Adrenal gland (tissue), 12 donors: ENCODE measurements around the gene RAB4A. TPM values are rescaled to one million over a fixed set of nuclear protein-coding genes. Genes with fewer than 3 reads are reported as not detected.

ENCODE experiments used
- DNase-seq, 7 donors: peaks; one replicate each; pipeline ENCODE4 v3.0.0-alpha.2; 2019 to 2020
- H3K27ac ChIP-seq, 5 donors: fragments of 200-600 bp; sonication (generic) in 4 of 5; 1 replicate in 3 of 5; 2 replicates in 2 of 5; pipeline versions ENCODE4 v1.5.1 to v1.8.0; 2016 to 2020; ENCODE audit warnings: mild to moderate bottlenecking in 1 of 5
- H3K27me3 ChIP-seq: fragments of 200-600 bp; 2 replicates; pipeline ENCODE4 v1.8.0; 2021
- H3K36me3 ChIP-seq, 2 donors: fragments of 200-600 bp; replicated peaks in 1 of 2; 1 replicate in 1 of 2; 2 replicates in 1 of 2; pipeline versions ENCODE4 v1.5.1 to v1.8.0; 2018 to 2022
- H3K4me1 ChIP-seq, 2 donors: fragments of 200-600 bp; replicated peaks in 1 of 2; 1 replicate in 1 of 2; 2 replicates in 1 of 2; pipeline versions ENCODE4 v1.5.1 to v1.8.0; 2018 to 2021
- H3K4me3 ChIP-seq, 4 donors: fragments of 200-600 bp; sonication (generic) in 3 of 4; one replicate each; pipeline ENCODE4 v1.5.1; 2016 to 2018
- H3K9me3 ChIP-seq, 3 donors: fragments of 200-600 bp; sonication (generic) in 1 of 3; replicated peaks in 1 of 3; 1 replicate in 2 of 3; 2 replicates in 1 of 3; pipeline versions ENCODE4 v1.5.1 to v1.8.0; 2016 to 2021
- CTCF ChIP-seq, 6 experiments: fragments of 450-650 bp in 4 of 6; fragments of 200-600 bp in 2 of 6; sonication (generic) in 1 of 6; IDR thresholded peaks; 1 replicate in 5 of 6; 2 replicates in 1 of 6; pipeline versions ENCODE4 v1.5.1 to v1.8.0; 2016 to 2021; ENCODE audit warnings: antibody characterized with exemption in 6 of 6, mild to moderate bottlenecking in 2 of 6, moderate library complexity in 1 of 6
- POLR2A ChIP-seq, 2 donors: fragments of 450-650 bp; IDR thresholded peaks; one replicate each; pipeline ENCODE4 v1.6.1; 2017; ENCODE audit warnings: antibody characterized with exemption in 2 of 2, mild to moderate bottlenecking in 2 of 2, moderate library complexity in 1 of 2
- WGBS, 4 donors: extraction: QIAGEN DNeasy Blood & Tissue Kit in 2 of 4; methylation state at CpG; one replicate each; pipeline versions ENCODE4 v1.1.5 to v1.1.7; 2013 to 2017; 5-methylcytosine and 5-hydroxymethylcytosine counted together
- intact Hi-C, 2 donors: fragments of 100-400 bp; cut with DNase I; formaldehyde crosslinking; loops; one replicate each; pipeline versions ENCODE4 v1.14.1 to v1.15.0; 2022 to 2023
- polyA plus RNA-seq, 3 donors: library from polyadenylated mRNA; stranded (reverse); fragments of 200-250 nt in 2 of 3; fragments of 350-450 nt in 1 of 3; fragmentation: Illumina TruSeq in 1 of 3; extraction: RNeasy Lipid Tissue Mini Kit (QIAGEN cat#74804) in 1 of 3; gene quantifications; one replicate each; pipeline ENCODE4 v1.2.3, GENCODE V29; 2013 to 2014
- total RNA-seq, 9 donors: library from RNA; depleted of rRNA in 4 of 9; stranded (reverse); fragments of >200 nt in 4 of 9; fragments of 120-200 nt in 1 of 9; fragmentation: NEBNext Ultra II Directional in 1 of 9; extraction: Animal tissue kit (Norgen Biotek cat#: 25700) in 1 of 9; gene quantifications; one replicate each; pipeline versions ENCODE4 v1.1.0 to v1.2.4, GENCODE V29; 2013 to 2023
- donor health status: healthy with polysubstance abuse.
- donor health status: Bipolar disorder and iron deficiency.
- donor health status: DM: yes; HTN: yes; CAD: no.
- donor health status: DM: no; HTN: no; CAD: no.
- donor health status: DM: no; HTN: no; CAD: no.
- donor health status: DM: yes; HTN: yes; CAD: no.

Gene RAB4A
- total and polyA plus RNA-seq, 12 donors = 14.5 to 80.9 (median 45.3) TPM

GRCh38 chr1:229328598-229329362, 57.9 kb downstream of the RAB4A start:
- Histone ChIP-seq H3K4me1 (peaks cover 0 to 10% of the 10 kb centered on the region in 2 donors), H3K27me3 (no peaks in the 10 kb centered on the region), H3K27ac (no peak overlapping the region), H3K4me3 (no peak overlapping the region), H3K36me3 (peaks cover 0 to 8% of the 10 kb centered on the region in 2 donors), H3K9me3 (no peaks in the 10 kb centered on the region)
- TF ChIP-seq CTCF (IDR thresholded peaks at IDR 0.05) (no peak), POLR2A (IDR thresholded peaks at IDR 0.05) (no peak)
- intact Hi-C loops = no loop called here
- WGBS, 4 donors = 61 to 77% (median 75%) methylated on average over 7 of the region's 7 CpGs
- DNase-seq = no peak

- intact Hi-C loops = no loop called here
- Histone ChIP-seq H3K9me3 (no peaks in the 10 kb centered on the region), H3K27me3 (no peaks in the 10 kb centered on the region), H3K27ac (no peak overlapping the region), H3K4me1 (peaks cover 0 to 3% of the 10 kb centered on the region in 2 donors), H3K4me3 (no peak overlapping the region), H3K36me3 (no peaks in the 10 kb centered on the region)
- WGBS, 4 donors = 69 to 99% (median 87%) methylated on average over 2 of the region's 2 CpGs
- no peak for DNase-seq
- TF ChIP-seq CTCF (IDR thresholded peaks at IDR 0.05) (no peak), POLR2A (IDR thresholded peaks at IDR 0.05) (no peak)
These were observed 63.4 kb downstream of the RAB4A start for GRCh38 chr1:229334269-229334668.

- Histone ChIP-seq H3K4me1 (peaks cover 0 to 3% of the 10 kb centered on the region in 2 donors), H3K9me3 (no peaks in the 10 kb centered on the region), H3K27me3 (no peaks in the 10 kb centered on the region), H3K36me3 (no peaks in the 10 kb centered on the region), H3K27ac (no peak overlapping the region), H3K4me3 (no peak overlapping the region)
- no peak for DNase-seq
- TF ChIP-seq CTCF (IDR thresholded peaks at IDR 0.05) = no peak
- no peak for TF ChIP-seq POLR2A (IDR thresholded peaks at IDR 0.05)
- intact Hi-C loops = no loop called here
- WGBS, 4 donors = 96 to 100% (median 99%) methylated on average over 2 of the region's 2 CpGs
These were observed 63.8 kb downstream of the RAB4A start for GRCh38 chr1:229334716-229335115.

- WGBS, 4 donors = 77 to 95% (median 89%) methylated on average over 2 to 3 of the region's 3 CpGs
These were observed 65.4 kb downstream of the RAB4A start for GRCh38 chr1:229336345-229336744.

More at GRCh38 chr1:229336345-229336744, 65.4 kb downstream of the RAB4A start:
- peaks cover 0 to 6% of the 10 kb centered on the region in 2 donors for H3K4me1 ChIP-seq
- intact Hi-C loops = no loop called here
- no peaks in the 10 kb centered on the region for H3K36me3 ChIP-seq
- H3K9me3 ChIP-seq = no peaks in the 10 kb centered on the region
- no peak for TF ChIP-seq POLR2A (IDR thresholded peaks at IDR 0.05)
- no peak for TF ChIP-seq CTCF (IDR thresholded peaks at IDR 0.05)
- no peak overlapping the region for H3K4me3 ChIP-seq
- no peak for DNase-seq
- no peak overlapping the region for H3K27ac ChIP-seq
- H3K27me3 ChIP-seq = no peaks in the 10 kb centered on the region
